GM19372 (cell line): Measurements from ENCODE around the gene SPTLC2.
"Not testable (repeated sequence)": the region's sequence is repeated elsewhere in the genome, so short reads cannot be mapped to it uniquely, and the experiment has no call there.

Experiments
- ATAC-seq: cut with Tn5 transposase; IDR thresholded peaks from one replicate; pipeline ENCODE4 v1.9.1; 2021; ENCODE audit warnings: mild to moderate bottlenecking, low read depth, moderate library complexity; ENCODE audit not compliant: unreplicated experiment

SPTLC2 gene

DNA sequence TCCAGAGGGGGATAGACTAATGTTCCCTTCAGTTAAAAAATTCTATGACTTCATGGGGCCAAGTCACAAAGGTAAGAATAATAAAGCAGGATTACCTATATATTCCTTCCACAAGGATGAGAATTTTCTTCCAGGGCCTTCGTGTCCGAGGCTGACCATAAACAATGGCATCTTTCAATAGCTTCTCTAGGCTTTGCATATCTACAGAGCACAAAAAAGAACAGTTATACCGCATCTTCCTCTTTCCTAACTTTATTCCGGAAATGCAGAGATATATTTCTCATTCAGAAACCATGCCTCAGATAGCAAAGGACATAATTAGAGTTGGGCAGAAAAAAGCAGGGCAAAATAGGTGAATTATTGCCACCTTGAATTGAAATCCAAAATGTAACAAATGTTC lies 59.5 kb downstream of the SPTLC2 start:
- no peak for ATAC-seq

DNA sequence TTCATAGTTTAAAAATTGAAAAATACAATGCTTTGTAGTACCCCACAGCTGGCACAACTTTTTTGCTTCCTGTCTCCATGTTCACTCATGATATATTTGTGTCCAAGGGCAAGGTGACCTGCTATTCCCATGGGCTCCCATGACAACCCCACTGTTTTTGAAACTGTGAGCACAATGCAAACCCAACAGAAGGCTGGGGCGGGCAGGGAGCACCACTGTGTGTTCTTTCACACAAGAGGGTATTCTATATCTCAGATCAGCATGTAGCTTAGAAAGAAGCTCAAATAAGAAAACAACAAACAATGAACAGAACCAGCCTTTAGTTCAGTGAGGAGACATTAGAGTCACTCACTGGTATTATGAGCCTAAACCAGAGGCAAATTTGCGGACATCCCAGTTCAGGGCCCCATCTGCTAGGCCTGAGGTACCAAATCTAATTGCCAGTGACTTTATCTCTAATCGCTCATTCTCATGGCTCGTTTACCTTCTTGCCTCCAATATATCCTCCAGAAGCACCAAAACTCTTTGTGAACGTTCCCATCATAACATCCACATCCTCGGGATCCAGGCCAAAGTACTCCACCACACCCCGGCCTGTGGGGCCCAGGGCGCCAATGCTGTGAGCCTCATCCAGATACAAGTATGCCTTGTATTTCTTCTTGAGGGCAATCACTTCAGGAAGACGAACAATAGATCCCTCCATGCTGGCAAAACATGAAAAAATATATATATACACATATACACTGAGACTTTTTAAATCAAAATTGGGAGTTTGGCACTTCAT lies 61.4 kb downstream of the SPTLC2 start:
- no peak for ATAC-seq

- ATAC-seq, result no peak
Observed at GRCh38 chr14:77554207-77554606, 62.2 kb downstream of the SPTLC2 start.

- ATAC-seq, result no peak
Observed at GRCh38 chr14:77549451-77549850, 67.0 kb downstream of the SPTLC2 start.

DNA sequence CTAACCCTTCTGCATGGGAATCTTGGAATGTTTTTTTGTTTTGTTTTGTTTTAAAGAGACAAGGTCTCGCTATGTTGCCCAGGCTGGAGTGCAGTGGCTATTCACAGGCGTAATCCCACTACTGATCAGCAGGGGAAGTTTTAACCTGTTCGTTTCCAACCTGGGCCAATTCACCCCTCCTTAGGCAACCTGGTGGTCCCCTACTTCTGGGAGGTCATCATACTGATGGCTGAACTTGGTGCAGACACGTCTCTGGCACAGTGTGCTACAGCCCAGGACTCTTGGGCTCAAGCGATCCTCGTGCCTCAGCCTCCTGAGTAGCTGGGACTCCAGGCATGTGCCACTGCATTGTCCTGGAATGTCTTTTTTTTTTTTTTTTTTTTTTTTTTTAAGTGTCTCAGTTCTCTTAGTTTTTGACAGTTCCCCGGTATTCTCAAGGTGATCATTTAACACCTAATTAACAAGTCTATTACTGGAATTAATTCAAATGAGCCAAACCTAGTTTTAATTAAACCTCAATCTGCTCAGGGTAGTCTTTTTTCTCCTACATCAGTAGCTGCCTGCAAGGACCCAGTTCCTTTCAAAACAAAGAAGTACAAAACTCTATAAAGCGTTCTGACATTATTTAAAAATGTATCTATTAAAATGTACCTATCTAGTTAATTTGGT lies 68.8 kb downstream of the SPTLC2 start:
- no peak for ATAC-seq

GRCh38 chr14:77545171-77545570 lies 71.3 kb downstream of the SPTLC2 start:
- ATAC-seq, result not testable (repeated sequence)

- no peak for ATAC-seq
Observed at GRCh38 chr14:77544571-77544970, 71.9 kb downstream of the SPTLC2 start.

DNA sequence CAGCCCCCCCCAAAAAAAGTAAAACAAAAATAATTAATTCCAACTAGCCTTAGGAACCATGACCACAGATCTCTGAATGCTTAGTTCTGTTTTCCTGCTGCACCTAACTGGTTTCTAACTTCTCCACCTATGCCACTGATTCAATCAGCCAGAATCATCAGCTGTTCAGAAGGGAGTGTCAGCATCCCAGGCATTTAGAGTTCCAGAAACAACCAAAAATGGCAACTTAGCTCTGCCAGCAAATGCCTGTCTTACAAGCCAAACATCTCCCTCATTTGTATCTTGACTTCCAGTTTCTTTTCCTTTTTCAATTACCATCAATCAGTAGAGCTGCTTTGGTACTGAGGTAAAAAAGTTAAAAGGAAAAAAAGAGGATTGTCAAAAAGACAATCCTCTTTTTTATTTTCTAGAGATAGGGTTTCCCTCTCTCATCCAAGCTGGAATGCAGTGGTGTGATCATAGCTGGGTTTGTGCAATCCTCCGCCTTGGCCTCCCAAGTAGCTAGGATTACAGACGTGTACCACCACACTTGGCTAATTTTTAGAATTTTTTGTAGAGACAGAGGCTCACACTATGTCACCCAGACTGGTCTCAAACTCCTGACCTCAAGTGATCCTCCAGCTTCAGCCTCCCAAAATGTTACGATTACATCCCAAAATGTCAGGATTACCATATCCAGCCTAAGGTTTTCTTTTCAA lies 72.7 kb downstream of the SPTLC2 start:
- no peak for ATAC-seq

DNA sequence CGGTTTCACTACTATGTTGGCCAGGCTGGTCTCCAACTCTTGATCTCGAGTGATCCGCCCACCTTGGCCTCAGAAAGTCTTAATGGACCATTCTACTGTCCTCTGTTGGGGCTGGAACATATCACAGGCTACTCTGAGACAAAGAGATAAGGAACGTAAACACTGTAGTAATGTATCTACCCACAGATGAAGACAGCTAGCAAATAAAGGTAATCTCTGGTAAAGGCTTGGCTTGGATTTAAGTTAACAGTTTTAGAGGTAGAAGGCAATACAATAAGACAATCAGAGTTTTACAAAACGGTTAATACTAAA lies 73.2 kb downstream of the SPTLC2 start:
- no peak for ATAC-seq

DNA sequence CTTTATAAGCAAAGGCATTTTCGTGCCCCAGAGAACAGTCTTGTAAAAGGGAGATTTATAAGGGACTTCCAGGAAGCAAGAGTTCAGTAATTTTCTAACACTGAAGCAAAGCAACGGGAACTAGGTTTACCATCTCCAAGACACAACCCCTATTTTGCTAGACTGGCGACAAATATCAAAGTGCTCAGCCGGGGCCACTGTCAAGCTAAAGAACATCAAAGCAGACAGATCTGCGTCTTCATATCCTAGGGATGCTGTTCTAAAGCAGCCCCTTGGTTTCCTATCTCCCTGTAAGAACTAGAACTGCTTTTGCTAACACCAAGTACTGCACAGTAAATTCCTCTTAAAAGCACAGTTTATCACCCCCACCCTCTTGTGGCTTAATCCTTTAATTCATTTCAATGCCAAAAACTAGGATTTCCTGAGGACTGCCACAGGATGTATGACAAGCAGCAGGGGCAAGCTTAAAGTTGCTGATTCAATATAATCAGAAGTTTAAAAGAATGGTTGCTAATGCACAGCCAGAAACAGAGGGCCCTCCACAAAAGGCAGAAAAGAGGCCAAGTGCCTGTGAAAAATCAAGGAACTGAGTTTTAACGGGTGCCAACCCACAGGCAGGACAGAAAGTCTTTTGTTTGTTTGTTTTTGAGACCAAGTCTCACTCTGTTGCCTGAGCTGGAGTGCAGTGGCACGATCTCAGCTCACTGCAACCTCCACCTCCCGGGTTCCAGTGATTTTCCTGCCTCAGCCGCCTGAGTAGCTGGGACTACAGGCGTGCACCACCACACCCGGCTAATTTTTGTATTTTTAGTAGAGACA lies 73.8 kb downstream of the SPTLC2 start:
- no peak for ATAC-seq

GRCh38 chr14:77541905-77542304 lies 74.5 kb downstream of the SPTLC2 start:
- no peak for ATAC-seq

DNA sequence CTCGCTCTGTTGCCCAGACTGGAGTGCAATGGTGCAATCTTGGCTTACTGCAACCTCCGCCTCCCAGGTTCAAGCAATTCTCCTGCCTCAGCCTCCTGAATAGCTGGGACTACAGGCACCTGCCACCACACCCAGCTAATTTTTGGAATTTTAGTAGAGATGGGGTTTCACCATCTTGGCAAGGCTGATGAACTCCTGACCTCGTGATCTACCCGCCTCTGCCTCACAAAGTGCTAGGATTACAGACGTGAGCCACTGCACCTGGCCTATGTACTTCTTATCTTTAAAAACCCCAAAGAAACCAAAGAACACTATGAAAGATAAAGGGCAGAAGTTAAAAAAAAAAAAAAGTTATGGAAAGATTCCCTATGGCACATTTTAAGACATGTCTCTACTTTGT lies 79.5 kb downstream of the SPTLC2 start:
- not testable (repeated sequence) for ATAC-seq

DNA sequence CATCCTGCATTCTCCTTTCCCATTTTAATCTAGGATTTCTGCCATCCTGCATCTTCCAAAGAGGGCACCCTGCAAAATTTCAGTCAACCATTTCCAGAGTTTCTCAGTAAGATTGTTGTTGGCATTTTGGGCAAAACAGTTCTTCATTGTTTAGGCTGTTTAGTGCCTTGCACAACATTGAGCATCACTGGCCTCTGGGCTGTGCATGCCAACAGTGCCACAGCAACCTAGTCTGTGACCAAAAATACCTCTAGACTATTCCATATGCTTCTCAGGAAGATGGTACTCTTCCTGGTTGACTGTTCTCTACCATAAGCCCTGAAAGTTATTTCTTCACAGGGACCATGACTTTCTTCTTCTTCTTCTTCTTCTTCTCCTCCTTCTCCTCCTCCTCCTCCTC lies 85.4 kb downstream of the SPTLC2 start:
- ATAC-seq, result no peak

GRCh38 chr14:77529963-77530362 lies 86.5 kb downstream of the SPTLC2 start:
- ATAC-seq, result no peak

DNA sequence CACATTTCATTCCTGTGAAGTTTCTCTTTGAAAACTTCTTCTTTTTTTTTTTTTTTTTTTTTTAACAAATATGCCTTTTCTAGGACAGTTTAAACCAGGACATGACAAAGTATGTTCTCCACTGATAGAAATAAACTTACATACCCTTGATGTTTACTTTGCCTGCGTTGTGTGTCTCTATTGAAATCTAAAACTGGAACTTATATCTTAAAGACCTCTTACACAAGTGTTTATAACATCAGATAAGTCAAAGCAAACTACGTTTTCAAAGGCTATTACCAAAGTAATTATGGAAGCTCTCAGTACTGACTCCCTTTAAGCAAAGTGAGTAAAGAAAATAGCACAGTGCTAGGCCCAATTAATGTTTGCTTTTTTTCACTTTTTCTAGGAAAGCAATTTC lies 87.2 kb downstream of the SPTLC2 start:
- no peak for ATAC-seq

- ATAC-seq, result not testable (repeated sequence)
Observed at GRCh38 chr14:77528701-77529100, 87.7 kb downstream of the SPTLC2 start.

DNA sequence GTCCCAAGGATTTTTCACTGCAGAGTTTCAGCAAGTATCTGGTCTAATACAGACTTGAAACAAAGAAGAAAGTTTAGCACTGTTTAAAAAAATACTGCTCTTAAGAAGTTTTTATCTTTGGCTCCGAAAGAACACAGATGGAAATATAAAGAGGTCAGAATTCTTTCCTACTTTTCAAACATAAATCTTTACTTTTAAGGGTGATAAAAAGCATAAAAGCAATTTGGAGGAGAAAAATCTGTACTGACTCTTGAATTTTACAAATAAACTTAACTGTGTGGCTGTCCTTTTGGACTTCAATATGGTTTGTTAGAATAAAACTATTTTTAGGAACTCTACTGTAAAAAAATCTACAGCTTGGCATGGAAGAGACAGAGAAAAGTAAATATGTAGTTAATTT lies 90.2 kb downstream of the SPTLC2 start:
- no peak for ATAC-seq

- ATAC-seq, result no peak
Observed at GRCh38 chr14:77524536-77524935, 91.9 kb downstream of the SPTLC2 start.

DNA sequence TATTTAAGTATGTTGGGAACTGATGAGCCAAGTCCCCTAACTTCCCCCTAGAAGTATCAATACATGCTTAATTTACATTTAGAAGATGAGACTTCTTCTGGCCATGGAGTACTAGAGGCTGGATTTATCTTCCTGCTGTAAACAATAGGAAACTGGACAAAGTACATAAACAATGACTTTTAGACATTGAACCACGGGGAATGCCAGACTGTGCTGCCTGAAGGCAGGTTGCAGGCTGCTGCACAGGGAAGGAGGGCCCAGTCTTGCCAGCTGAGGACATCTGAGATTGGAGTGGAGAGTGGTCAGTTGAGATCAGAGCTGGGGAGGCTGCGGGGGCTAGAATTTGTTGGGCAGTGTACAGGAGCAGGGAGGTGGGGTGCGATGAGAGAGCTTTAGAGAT lies 93.3 kb downstream of the SPTLC2 start:
- no peak for ATAC-seq

DNA sequence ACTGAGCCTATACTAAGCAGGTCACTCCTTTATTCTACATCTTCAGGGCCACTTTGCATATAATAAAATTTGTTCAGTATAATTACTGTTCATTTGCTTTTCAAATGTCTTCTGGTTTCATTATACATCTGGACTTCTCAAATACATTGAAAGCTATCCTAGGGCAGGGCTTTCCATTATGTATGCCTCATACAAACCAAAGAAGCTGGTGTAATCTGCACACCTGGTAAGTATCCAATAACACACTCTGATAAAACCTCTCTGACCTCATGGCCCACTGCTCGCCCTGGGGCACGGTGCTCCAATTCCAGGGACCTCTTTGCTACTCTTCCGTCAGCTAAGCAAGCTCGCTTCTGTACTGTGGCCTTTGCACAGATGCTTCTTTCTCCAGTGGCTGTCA lies 95.9 kb downstream of the SPTLC2 start:
- no peak for ATAC-seq

GRCh38 chr14:77516126-77516525 lies 100.3 kb downstream of the SPTLC2 start:
- ATAC-seq, result no peak
